Transverse colon (tissue), 4 donors: ENCODE results near the gene CCNL1.

Experiments
- CTCF ChIP-seq, 5 experiments: fragments of 200-600 bp in 3 of 5; fragments of 450-650 bp in 2 of 5; sonication (generic) in 3 of 5; IDR thresholded peaks; 1 replicate in 2 of 5; 2 replicates in 3 of 5; pipeline ENCODE4 v1.5.1; 2016 to 2017; ENCODE audit warnings: antibody characterized with exemption in 5 of 5, inconsistent platforms in 3 of 5, mild to moderate bottlenecking in 2 of 5, moderate library complexity in 1 of 5
- EP300 ChIP-seq: sonication (generic); formaldehyde crosslinking; IDR thresholded peaks from one replicate; pipeline ENCODE4 v1.6.1; 2017; ENCODE audit warnings: antibody characterized with exemption, low read depth
- POLR2A ChIP-seq: fragments of 450-650 bp; IDR thresholded peaks from one replicate; pipeline ENCODE4 v1.6.1; 2016; ENCODE audit warnings: antibody characterized with exemption, mild to moderate bottlenecking, moderate library complexity
- POLR2AphosphoS5 ChIP-seq, 3 donors: sonication (generic); formaldehyde crosslinking; IDR thresholded peaks; one replicate each; pipeline ENCODE4 v1.6.1; 2016; ENCODE audit warnings: antibody characterized with exemption in 3 of 3

GRCh38 chr3:157163217-157163953, 3.4 kb upstream of the CCNL1 start:
- no peak for TF ChIP-seq CTCF (IDR thresholded peaks at IDR 0.05)
- TF ChIP-seq EP300: no peak
- no peak for TF ChIP-seq POLR2A
- no peak for TF ChIP-seq POLR2AphosphoS5 (IDR thresholded peaks at IDR 0.05)
